AG04450 (cell line): ENCODE measurements around the gene GPR82. TPM values are rescaled to one million over a fixed set of nuclear protein-coding genes. Genes with fewer than 3 reads are reported as not detected.

Experiments
- CTCF ChIA-PET: fragments of 300-600, 350-600 bp; formaldehyde crosslinking; extraction: SDS; loops from one replicate; lab custom pipeline; 2022; ENCODE audit warnings: antibody characterized with exemption, inconsistent platforms; lab: Charles Lee
- POLR2A ChIA-PET: fragments of 350-600 bp; formaldehyde crosslinking; extraction: SDS; loops from one replicate; lab custom pipeline; 2021; ENCODE audit warnings: antibody characterized with exemption, inconsistent platforms; lab: Yijun Ruan, JAX
- DNase-seq: peaks from one replicate; pipeline ENCODE4 v3.0.0-alpha.2; 2011; ENCODE audit warnings: low read depth, low spot score
- H3K27ac ChIP-seq: one replicate; pipeline ENCODE4 v1.5.1; 2012; ENCODE audit warnings: low read depth, low read length, control low read depth
- H3K27me3 ChIP-seq: one replicate; pipeline ENCODE4 v1.6.0; 2012; ENCODE audit warnings: low read length; ENCODE audit not compliant: control insufficient read depth, insufficient read depth
- H3K4me3 ChIP-seq: 2 replicates; pipeline ENCODE4 v1.5.1; 2011; ENCODE audit warnings: mild to moderate bottlenecking, low read depth, low read length, control low read depth
- H3K9me3 ChIP-seq: 2 replicates; pipeline ENCODE4 v1.5.1; 2012; ENCODE audit warnings: low read length; ENCODE audit not compliant: control insufficient read depth, insufficient read depth
- CTCF ChIP-seq: IDR thresholded peaks from 2 replicates; pipeline ENCODE4 v1.5.1; 2011; ENCODE audit warnings: low read depth, low read length, control low read depth, inconsistent platforms
- polyA plus RNA-seq: library from polyadenylated mRNA; depleted of rRNA; stranded (reverse); fragments of >200 nt; gene quantifications from 2 replicates; pipeline ENCODE4 v1.2.3, GENCODE V29; 2011

The GPR82 gene
- polyA plus RNA-seq, 1 experiment = not detected

- Histone ChIP-seq H3K27me3 (no peaks in the 10 kb centered on the region), H3K27ac (no peak overlapping the region), H3K4me3 (no peak overlapping the region), H3K9me3 (no peaks in the 10 kb centered on the region)
- CTCF ChIA-PET = no interaction called here
- TF ChIP-seq CTCF = peak; percentile 50
- POLR2A ChIA-PET = no interaction called here
- no peak for DNase-seq
These were observed 10.5 kb downstream of the GPR82 start for GRCh38 chrX:41734530-41734929.

- CTCF ChIA-PET = no interaction called here
- DNase-seq = no peak
These were observed 13.1 kb downstream of the GPR82 start for GRCh38 chrX:41737065-41737464.

DNA sequence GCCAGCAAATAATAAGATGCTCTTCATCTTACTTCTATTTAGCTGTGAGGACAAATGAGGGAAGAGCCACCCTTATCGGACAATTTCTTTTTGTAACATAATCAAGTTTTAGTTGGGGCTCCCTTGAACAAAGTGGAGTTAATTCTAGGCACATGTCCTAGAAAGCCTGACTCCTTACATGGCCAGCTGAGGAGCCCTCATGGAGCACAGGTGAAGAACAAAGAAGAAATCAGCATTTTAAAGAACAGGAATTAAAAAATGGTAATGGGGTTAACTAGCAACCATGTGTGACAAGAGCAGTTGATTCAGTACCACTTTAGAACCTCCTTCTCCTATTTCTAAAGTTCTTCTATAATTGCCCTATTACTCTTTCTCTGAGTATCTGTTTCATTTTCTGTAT is 15.9 kb downstream of the GPR82 start:
- no peak for TF ChIP-seq CTCF
- CTCF ChIA-PET = no interaction called here
- H3K9me3 ChIP-seq = no peaks in the 10 kb centered on the region
- POLR2A ChIA-PET = no interaction called here
- no peak overlapping the region for H3K27ac ChIP-seq
- no peak for DNase-seq
- H3K4me3 ChIP-seq = no peak overlapping the region
- no peaks in the 10 kb centered on the region for H3K27me3 ChIP-seq

More at GRCh38 chrX:41737065-41737464, 13.1 kb downstream of the GPR82 start:
- H3K9me3 ChIP-seq = no peaks in the 10 kb centered on the region
- H3K27me3 ChIP-seq = no peaks in the 10 kb centered on the region
- H3K27ac ChIP-seq = no peak overlapping the region
- H3K4me3 ChIP-seq = no peak overlapping the region
- POLR2A ChIA-PET = no interaction called here
- no peak for TF ChIP-seq CTCF

DNA sequence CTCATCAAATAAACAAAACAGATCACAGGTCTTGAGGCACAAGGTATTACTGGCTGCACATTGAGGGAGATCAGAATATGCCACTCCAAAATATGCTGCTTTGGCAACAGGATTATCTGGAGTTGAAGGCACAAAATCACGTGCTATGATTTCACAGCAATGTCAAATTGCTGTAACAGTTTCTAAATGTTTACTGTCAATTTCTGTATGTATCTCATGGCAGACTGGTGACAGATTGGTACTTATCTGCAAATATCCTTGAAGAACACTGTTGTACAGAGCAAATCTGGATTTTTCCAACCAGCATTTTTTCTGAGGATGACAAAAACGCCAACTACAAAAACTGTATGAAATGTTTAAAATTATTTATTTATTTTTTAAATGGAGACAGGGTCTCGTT is 26.7 kb downstream of the GPR82 start:
- TF ChIP-seq CTCF = no peak
- no peak overlapping the region for H3K27ac ChIP-seq
- CTCF ChIA-PET = interaction anchor here (1.2 kb wide), 1 partner anchor 9 kb away, joined by 3 read pairs; no protein-coding TSS in a partner anchor

DNA sequence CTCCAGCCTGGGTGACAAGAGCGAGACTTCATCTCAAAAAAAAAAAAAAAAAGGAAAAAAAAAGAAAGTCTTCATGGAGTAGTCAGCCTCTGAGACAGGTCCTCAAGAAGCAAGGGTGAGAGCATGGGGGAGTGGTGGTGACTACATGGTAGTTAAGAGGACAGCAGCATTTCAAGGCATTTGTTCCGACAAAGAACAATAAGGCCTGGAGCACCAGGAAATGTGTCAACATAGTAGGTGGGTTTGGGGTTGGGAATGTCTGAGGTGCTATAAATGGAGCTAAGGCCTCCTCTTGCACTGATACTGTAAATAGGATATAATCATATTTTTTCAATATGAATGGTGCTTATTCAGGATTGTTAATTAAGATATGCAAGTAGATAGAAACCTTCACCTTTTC is 34.4 kb downstream of the GPR82 start:
- Histone ChIP-seq H3K4me3 (no peak overlapping the region), H3K27me3 (no peaks in the 10 kb centered on the region), H3K27ac (no peak overlapping the region), H3K9me3 (no peaks in the 10 kb centered on the region)
- DNase-seq = no peak
- ChIA-PET POLR2A (no interaction called here), CTCF (interaction anchor here (1.0 to 1.6 kb wide), 3 partner anchors 15 to 200 kb away, joined by 3 to 5 read pairs (median 4); no protein-coding TSS in a partner anchor)
- TF ChIP-seq CTCF = no peak

More for the DNA sequence above, 26.7 kb downstream of the GPR82 start:
- Histone ChIP-seq H3K27me3 (no peaks in the 10 kb centered on the region), H3K4me3 (no peak overlapping the region), H3K9me3 (no peaks in the 10 kb centered on the region)
- DNase-seq = no peak
- POLR2A ChIA-PET = no interaction called here
